Muscle layer of colon (tissue), 2 donors: ENCODE data around the gene RAB43.

Experiments used
- H3K27ac ChIP-seq: one replicate; pipeline ENCODE4 v1.7.0; 2013; ENCODE audit warnings: low read depth, mild to moderate bottlenecking, low read length, moderate library complexity
- H3K27me3 ChIP-seq, 2 donors: one replicate each; pipeline ENCODE4 v1.7.0; 2013; ENCODE audit warnings: low read length in 2 of 2, mild to moderate bottlenecking in 2 of 2; ENCODE audit not compliant: insufficient read depth in 2 of 2, control insufficient read depth in 1 of 2
- H3K36me3 ChIP-seq: one replicate; pipeline ENCODE4 v1.7.0; 2013; ENCODE audit warnings: mild to moderate bottlenecking, low read length; ENCODE audit not compliant: insufficient read depth
- H3K4me1 ChIP-seq: one replicate; pipeline ENCODE4 v1.7.0; 2013; ENCODE audit warnings: mild to moderate bottlenecking, low read length; ENCODE audit not compliant: insufficient read depth
- H3K4me3 ChIP-seq, 2 donors: one replicate each; pipeline ENCODE4 v1.7.0; 2013; ENCODE audit warnings: low read length in 2 of 2, low read depth in 1 of 2, mild to moderate bottlenecking in 1 of 2, moderate library complexity in 1 of 2
- H3K9ac ChIP-seq: one replicate; pipeline ENCODE4 v1.7.0; 2013; ENCODE audit warnings: low read length
- H3K9me3 ChIP-seq: one replicate; pipeline ENCODE4 v1.7.0; 2013; ENCODE audit warnings: mild to moderate bottlenecking, low read length
- donor health status: abdominal sarcoma.
- donor health status: Adenocarcinoma of cecum.

RAB43 gene

DNA sequence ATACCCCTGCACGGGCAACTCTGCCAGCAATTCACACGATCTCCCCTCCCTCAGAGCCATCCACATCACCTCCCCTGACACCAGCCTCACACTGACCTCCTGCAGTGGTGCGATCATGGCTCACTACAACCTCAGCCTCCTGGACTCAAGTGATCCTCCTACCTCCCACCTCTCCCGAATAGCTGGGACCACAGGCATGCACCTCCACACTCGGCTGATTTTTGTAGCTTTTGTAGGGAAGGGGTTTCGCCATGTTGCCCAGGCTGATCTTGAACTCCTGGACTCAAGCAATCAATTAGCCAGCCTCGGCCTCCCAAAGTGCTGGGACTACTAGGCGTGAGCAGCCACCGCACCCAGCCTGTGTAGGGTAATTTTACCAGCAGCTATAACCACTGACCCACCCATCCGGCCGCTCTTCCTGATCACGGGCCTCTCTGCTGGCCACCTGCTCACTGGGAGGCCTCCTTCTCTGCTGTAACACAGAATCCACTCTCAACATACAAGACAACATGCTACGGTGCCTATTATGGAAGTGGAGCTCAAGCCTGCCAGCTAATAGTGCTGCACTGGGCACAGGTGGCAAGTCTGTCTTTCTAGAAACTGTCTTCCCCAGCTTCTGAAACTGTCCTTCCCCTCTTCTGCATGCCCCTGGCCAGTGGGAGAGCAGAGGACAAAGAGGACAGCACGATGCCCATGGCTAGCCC, 56.4 kb downstream of the RAB43 start:
- Histone ChIP-seq H3K9me3 (no peaks in the 10 kb centered on the region), H3K4me3 (no peak overlapping the region), H3K27me3 (no peaks in the 10 kb centered on the region), H3K9ac (no peak overlapping the region), H3K27ac (no peak overlapping the region), H3K4me1 (no peaks in the 10 kb centered on the region), H3K36me3 (no peaks in the 10 kb centered on the region)

DNA sequence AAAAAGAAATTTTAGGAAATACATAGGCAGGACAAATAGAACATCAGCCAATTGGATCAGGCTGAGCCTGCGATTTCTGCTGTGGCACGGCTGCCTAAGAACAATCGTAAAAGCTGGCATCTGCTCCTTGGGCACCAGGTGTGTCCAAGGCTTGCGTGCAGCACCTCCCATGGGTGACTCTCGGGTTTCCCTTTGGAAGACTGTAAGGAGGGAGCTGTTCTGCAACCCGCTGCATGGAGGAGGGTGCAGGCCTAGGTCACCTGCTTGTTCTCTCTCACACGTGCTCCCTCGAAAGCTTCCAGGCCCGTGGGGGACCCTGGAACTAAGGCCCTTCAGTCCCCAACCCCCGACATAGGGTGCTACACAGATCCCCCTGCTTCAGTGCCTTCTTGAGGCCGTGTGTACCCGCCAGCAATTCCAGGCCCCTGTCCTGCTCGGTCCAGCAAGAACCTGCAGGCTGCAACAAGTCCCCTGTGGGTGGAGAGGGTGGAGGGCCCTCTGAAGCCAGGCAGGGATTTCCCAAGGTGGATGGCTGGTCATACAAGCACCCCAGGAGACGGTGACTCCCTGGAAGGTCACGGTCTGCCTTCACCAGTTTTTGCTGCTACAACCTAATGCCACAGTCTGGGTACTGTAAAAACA, 57.6 kb downstream of the RAB43 start:
- no peak overlapping the region for H3K4me3 ChIP-seq
- no peaks in the 10 kb centered on the region for H3K27me3 ChIP-seq
- H3K4me1 ChIP-seq, result no peaks in the 10 kb centered on the region
- no peak overlapping the region for H3K9ac ChIP-seq
- H3K36me3 ChIP-seq, result no peaks in the 10 kb centered on the region
- H3K9me3 ChIP-seq, result no peaks in the 10 kb centered on the region
- H3K27ac ChIP-seq, result no peak overlapping the region

DNA sequence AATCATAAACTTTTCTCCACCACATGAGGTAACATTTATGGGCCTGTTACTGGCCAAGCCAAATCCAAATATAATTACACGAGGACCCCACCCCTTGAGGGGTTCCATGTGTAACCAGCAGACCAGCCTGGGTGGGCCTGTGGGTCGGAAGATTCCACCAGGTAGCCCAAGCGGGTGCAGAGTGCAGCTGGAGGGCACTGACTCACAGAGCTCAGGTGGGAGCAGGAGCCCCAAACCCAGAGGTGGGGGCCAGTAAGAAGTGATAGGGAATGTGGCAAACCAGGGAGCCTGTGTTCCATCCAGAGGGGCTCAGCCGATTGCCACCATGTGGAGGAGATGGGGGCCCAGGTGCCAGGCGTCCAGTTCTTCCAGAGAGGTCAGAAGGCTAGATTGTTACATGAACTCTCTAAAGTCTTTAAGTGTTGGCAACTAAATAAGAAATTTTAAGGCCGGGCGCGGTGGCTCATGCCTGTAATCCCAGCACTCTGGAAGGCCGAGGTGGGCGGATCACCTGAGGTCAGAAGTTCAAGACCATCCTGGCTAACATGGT, 58.4 kb downstream of the RAB43 start:
- H3K9ac ChIP-seq, result no peak overlapping the region

DNA sequence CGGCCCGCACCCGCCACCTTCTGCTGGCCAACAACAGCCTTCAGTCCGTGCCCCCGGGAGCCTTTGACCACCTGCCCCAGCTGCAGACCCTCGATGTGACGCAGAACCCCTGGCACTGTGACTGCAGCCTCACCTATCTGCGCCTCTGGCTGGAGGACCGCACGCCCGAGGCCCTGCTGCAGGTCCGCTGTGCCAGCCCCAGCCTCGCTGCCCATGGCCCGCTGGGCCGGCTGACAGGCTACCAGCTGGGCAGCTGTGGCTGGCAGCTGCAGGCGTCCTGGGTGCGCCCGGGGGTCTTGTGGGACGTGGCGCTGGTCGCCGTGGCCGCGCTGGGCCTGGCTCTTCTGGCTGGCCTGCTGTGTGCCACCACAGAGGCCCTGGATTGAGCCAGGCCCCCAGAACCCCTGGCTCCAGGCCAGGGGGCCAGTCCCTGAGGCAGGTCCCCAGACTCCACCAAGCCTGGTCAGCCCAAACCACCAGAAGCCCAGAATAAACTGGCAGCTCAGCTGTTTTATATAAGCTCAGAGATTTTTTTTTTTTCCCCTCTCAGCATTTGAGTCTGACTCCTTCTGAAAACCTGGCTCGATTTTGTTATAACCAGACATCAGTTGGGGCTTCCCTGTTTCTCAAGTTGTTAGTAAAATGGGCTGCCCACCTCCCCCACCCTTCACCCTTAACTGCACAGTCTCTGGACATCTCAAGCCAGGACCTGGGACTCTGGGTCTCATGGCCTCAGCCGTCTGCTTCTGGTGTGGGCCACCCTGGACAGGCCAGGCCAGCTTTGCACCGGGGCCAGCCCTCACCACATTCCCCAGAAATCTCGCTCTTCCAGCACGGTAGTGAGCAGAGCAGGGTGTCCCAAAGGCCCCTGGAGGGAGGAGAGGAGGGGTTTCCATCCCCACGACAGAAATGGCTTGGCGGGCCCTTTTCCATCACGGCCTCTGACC, 59.4 kb downstream of the RAB43 start:
- H3K27me3 ChIP-seq, result no peaks in the 10 kb centered on the region
- H3K4me3 ChIP-seq, result no peak overlapping the region
- no peak overlapping the region for H3K9ac ChIP-seq
- no peaks in the 10 kb centered on the region for H3K9me3 ChIP-seq
- H3K36me3 ChIP-seq, result no peaks in the 10 kb centered on the region
- H3K4me1 ChIP-seq, result peaks cover 8% of the 10 kb centered on the region
- H3K27ac ChIP-seq, result no peak overlapping the region

More for the DNA sequence above, 58.4 kb downstream of the RAB43 start:
- Histone ChIP-seq H3K36me3 (no peaks in the 10 kb centered on the region), H3K9me3 (no peaks in the 10 kb centered on the region), H3K27ac (no peak overlapping the region), H3K4me1 (peaks cover 6% of the 10 kb centered on the region), H3K4me3 (no peak overlapping the region), H3K27me3 (no peaks in the 10 kb centered on the region)

DNA sequence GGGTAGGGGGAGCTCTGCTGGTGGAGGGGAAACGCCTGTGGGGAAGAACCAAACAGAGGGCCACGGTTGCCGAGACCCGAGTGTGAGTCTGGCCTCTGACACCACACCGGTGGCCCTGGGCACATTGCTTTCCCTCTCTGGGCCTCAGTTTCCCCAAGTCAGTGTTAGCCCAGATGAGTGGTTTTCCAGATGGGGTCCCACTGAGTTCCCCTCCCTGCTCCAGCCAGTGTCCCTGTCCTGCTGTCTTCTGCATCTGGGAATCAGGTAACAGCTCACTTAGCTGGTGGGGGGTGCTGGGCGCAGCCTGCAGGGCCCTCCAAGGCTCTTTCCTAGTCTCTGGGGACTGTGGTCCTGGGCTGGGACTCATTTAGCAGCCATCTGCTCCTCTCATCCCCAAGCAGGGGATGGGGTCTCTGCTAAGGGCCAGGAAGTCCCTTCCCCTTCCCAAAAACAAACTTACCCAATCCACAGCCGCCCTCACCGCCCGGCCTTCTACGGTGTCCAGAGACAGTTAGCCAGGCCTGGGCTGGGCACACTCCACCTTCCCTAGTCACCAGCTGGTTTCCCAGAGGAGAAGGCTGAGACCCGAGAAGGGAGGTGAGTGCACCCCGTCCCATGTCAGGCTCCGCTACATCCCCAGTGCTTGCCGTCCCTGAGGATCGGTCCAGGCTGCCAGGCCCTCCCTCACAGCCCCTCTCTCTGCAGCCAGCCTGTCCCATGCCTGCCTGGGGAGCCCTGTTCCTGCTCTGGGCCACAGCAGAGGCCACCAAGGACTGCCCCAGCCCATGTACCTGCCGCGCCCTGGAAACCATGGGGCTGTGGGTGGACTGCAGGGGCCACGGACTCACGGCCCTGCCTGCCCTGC, 60.3 kb downstream of the RAB43 start:
- Histone ChIP-seq H3K36me3 (no peaks in the 10 kb centered on the region), H3K27me3 (no peaks in the 10 kb centered on the region), H3K4me3 (no peak overlapping the region), H3K4me1 (peaks cover 8% of the 10 kb centered on the region), H3K27ac (no peak overlapping the region), H3K9ac (no peak overlapping the region), H3K9me3 (no peaks in the 10 kb centered on the region)

DNA sequence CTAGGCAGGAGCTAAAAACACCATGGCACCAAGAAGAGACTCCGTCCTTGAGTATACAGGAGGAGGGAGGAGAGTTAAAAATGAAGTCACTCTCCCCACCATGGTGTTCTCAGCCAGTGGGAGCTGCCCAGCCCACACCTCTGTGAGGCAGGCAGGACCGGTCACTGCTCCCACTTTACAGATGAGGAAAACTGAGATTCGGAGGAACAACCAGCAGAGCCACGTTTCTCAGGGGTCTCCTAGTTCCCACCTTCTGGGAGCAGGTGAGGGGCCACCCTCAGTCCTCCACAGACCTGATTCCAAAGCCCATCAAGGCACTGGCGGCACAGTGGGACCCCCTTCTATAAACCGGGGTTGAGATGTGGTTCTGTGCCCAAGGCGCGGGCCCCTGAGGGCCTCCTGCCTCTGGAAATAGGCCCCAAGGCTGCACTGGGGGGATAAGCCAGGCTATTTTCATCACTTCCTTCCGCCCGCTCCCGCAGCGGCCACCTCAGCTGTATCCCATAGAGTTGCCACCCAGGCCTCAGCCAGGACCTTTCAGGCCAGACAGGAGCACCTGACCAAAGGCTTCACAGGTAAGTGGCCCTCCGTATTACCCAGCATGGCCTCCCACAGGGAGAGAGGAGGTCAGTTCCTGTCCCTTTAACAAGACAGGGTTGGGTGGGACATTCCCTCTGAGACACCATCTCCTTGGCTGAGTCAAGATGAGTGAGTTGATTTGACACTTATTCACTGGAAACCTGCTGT, 61.2 kb downstream of the RAB43 start, which contains the start of gene GP9:
Gene GP9, plus strand, starts transcription at position 504 of the 747 bp plus-strand sequence. CDS start 961 bp downstream, outside the sequence.
- H3K27ac ChIP-seq, result no peak within 1 kb of the TSS
- H3K27me3 ChIP-seq, result no peaks in the 10 kb centered on the region
- H3K4me3 ChIP-seq, result no peak within 1 kb of the TSS
- H3K9ac ChIP-seq, result no peak within 1 kb of the TSS
- no peaks in the 10 kb centered on the region for H3K36me3 ChIP-seq
- H3K4me1 ChIP-seq, result peaks cover 8% of the 10 kb centered on the region
- no peaks in the 10 kb centered on the region for H3K9me3 ChIP-seq

DNA sequence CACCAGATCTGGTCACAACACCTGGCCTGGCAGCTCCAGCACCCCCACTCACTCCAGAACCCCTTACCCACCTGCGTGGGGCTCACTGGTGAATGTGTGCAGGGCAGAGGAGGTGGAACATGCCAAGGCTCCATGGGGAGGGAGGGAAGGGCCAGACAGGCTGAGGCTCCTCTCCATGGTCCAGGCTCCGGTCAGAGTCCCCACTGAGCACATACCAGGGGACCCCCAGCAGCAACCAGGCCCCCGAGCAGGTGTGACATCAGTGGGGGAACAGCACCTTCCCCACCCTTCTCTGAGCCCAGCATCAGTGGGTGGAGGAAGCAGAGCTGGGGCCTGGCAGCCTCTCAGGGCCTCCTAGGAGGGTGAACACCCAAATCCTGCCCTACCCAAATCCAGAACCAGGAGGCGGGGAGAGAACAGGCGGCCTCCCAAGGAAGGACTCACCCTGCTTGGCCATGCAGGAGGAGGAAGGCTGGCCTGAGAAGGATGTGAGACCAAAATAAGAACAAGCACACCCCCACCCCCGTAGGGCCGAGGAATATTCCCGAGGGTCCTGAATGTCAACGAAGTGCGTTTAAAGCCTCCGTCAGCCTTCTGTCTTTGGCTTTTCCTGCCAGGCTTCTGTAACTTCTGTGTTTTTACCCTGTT, 62.2 kb downstream of the RAB43 start:
- Histone ChIP-seq H3K4me3 (no peak overlapping the region), H3K9ac (no peak overlapping the region), H3K27me3 (no peaks in the 10 kb centered on the region), H3K9me3 (no peaks in the 10 kb centered on the region), H3K4me1 (peaks cover 8% of the 10 kb centered on the region), H3K36me3 (no peaks in the 10 kb centered on the region), H3K27ac (no peak overlapping the region)

DNA sequence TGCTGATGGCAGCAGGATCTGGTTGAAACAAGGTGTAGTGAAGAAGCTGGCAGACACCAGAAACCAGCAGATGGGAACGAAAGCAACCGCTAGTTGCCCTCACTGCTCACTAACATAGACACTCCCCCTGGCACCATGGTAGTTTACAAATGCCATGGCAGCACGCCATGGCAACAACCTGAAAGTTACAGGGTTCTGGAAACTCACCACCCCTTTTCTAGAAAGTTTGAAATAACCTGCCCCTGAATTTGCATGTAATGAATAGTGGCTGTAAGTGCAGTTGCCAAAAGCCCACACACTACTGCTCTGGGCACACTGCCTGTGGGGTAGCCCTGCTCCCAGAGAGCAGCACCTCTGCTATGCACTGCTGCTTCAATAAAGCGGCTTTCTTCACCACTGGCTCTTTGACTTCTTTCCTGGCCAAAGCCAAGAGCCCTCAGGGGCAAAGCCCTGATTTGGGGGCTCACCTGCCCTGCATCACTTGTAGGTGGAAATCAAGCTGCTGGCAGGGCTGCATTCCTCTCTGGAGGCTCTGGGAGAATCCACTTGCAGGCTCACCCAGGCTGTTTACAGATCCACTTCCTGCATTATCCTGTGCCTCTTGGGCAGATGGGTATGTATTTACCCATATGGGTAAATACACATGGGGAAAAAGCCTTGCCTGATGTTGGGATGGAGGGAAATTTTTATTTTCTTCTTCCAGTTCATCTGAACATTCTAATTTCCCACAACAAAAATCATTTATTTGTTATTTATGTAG, 63.0 kb downstream of the RAB43 start:
- Histone ChIP-seq H3K4me3 (no peak overlapping the region), H3K36me3 (no peaks in the 10 kb centered on the region), H3K4me1 (peaks cover 11% of the 10 kb centered on the region), H3K9me3 (no peaks in the 10 kb centered on the region), H3K9ac (no peak overlapping the region), H3K27me3 (no peaks in the 10 kb centered on the region), H3K27ac (peak overlapping the region; percentile 29)

DNA sequence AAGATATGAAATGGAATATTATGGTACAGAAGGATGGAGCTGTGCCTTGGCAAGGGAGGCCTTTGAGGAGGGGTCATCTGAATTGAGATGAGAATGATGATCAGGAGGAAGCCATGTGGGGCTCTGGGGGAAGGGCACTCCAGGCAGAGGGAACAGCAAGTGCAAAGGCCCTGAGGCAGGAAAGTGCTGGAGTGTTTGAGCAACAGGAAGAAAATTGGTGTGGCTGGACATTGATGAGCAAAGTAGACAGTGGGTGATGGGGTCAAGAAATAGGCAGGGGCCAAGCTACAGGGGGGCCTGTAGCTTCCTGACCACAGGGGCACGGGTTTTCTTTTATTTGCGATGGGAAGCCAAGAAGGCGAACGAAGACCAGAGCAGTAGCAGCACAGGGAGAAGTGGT, 64.4 kb downstream of the RAB43 start:
- Histone ChIP-seq H3K9ac (no peak overlapping the region), H3K27ac (no peak overlapping the region), H3K36me3 (no peaks in the 10 kb centered on the region), H3K4me3 (no peak overlapping the region), H3K27me3 (no peaks in the 10 kb centered on the region), H3K4me1 (peaks cover 24% of the 10 kb centered on the region), H3K9me3 (no peaks in the 10 kb centered on the region)
